Hematopoietic multipotent progenitor cell treated with erythropoietin and hydrocortisone succinate and interleukin-3 and kit ligand, for 8 days (in vitro differentiated cells): ENCODE data around the gene MED13L.
"Not testable (repeated sequence)": the region's sequence is repeated elsewhere in the genome, so short reads cannot be mapped to it uniquely, and the experiment has no call there.

Source experiments
- DNase-seq: peaks from one replicate; pipeline ENCODE4 v3.0.0-alpha.2; 2015

Gene MED13L

DNA sequence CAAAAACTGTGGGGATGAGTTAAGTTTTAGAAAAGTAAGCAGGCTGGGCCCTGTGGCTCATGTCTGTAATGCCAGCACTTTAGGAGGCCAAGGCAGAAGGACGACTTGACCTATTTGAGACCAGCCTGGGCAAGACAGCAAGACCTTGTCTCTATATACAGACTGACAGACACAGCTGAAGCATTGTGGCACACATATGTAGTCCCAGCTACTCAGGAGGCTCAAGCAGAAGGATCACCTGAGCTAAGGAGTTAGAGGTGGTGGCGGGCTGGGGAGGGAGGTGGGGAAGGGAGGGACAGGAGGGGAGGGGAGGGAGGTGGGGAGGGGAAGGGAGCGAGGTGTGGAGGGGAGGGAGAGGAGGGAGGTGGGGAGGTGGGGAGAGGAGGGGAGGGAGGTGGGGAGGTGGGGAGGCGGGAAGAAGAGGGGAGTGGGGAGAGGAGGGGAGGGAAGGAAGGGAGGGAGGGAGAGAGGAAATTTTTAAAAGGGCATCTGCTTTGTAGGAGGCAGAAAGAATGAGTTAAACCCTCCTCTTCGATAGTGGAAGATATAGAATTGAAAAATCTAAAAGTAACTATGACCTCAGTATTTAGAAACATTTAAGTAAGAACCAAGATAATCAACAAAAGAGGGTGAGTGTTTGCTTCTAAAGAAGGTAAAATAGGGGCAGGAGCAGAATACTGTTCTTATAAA lies 30.9 kb downstream of the MED13L start:
- DNase-seq: no peak

DNA sequence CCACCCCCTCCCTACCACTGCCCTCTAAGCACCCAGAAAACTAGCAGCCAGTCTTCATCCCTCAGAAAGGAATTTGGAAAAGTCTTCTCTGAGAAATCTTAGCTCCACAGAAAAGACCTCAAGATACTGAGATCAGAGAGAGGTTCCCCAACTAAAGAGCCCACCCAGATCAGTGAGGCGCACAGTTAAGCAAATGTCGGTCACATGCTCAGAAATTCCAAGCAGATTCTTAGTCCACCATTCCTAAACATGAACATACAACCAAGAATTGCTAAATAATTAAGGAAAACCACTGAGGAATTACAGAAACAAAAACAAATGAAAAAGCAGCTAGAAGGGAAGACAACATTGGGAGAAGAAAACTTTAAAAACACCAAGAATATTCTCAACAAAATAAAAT lies 32.3 kb downstream of the MED13L start:
- no peak for DNase-seq

DNA sequence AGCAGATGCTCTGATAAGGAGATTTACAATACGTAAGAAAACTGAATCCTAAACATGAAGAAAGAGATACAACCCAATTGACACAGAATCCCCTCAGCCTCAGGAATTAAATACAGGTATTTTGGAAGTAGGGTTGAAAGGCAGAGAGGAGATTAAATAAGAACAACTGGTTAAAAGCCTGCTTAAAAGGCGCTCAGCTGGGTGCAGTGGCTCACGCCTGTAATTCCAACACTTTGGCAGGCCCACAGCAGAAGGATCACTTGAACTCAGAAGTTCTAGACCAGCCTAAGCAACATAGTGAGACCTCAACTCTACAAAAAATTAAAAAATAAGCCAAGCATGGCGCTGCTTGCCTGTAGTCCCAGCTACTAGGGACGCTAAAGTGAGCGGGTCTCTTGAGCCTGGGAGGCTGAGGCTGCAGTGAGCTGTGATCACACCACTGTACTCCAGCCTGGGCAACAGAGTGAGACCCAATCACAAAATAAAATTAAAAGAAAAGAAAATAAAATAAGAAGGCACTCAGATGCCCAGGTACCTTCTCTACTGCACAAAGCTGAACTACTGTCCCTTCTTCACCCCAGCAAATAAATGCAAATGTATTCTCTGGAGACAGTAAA lies 32.9 kb downstream of the MED13L start:
- no peak for DNase-seq

DNA sequence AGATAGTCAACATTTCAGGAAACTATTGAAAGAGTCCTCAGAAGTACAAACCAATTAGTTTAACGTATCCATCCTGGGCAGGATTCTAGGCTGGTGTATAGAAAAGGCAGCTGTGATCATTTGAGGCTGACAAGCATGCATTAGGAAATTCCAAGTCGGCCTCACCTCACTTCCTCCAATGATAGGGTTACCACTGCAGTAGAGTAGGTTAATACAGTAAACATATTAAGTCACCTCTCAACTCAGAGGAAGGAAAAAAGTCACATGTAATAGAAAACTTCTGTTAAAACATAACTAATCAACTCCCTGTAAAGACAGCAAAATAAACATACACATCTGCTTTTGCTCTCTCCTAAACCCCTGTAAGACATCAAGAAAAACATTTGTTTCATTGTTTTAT lies 33.5 kb downstream of the MED13L start:
- no peak for DNase-seq

DNA sequence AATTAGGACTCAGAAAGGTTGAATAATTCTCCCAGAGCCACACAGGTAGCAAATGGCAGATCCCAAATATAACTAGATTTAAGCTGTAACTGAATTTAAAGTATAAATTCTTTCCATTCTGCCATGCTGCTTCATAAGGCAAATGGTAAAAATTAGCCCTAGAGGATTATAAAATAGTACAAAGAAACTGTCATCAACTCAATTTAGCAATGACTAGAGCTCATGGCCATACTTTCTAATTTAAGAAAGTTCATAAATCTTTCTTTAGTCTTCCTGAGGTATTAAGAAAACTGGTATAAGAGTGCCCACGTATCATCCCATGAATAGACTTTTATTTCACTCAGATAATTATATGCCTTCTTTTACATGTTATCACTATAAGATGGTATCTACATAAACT lies 34.8 kb downstream of the MED13L start:
- no peak for DNase-seq

DNA sequence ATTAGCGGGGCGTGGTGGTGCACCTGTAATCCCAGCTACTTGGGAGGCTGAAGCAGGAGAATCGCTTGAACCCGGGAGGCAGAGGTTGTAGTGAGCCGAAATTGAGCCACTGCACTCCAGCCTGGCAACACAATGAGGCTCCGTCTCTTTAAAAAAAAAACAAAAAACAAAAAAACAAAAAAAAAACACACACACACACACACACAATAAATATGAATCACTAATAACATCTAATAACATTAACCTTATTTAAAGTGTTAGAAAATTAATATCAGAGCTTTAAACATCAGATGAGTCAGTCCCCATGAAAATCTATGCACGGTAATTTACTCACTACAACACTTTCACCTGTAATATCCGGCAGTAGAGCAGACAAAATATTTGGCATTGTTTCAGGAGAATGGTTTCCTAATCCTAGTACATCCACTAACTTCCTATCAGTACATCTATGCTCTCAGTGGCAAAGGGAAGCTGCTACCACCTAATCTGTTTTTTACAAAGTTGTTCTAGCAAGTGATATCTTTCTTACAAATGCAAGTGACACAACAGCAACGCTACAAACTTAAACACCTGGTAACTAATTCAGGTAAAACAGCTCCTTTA lies 36.2 kb downstream of the MED13L start:
- no peak for DNase-seq

DNA sequence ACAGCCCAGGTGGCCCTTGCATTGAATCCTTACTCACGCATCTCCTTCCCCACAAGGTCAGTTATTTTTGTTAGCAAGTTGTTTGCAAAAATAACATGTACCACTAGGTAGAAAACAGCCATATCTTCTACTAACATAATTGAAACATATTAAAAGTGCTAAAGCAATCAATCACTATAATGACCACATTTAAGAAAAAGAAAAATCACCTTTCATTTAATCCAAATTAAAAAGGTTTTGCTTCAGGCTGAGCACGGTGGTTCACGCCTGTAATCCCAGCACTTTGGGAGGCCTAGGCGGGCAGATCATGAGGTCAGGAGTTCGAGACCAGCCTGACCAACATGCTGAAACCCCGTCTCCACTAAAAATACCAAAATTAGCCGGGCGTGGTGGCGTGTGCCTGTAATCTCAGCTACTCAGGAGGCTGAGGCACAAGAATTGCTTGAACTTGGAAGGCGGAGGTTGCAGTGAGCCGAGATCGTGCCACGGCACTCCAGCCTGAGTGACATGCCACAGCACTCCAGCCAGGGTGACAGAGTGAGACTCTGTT lies 38.8 kb downstream of the MED13L start:
- DNase-seq: not testable (repeated sequence)

DNA sequence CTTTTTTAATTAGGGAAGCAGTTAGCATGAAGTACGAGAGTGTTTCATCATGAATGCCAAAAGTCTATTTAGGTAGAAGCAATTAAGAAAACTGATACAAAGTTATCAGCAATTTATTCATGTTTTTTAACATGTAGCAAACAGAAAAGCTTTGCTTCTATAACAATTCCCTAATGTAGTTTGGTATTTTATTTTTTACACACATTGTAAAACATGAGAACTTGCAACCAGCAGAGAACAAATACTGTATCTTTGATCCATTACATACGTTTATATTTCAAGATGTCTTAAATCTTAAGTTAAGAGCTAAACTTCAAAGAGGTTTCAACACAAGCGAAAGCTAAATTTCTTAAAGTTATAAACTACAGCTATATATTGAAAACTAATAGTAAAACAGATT lies 39.3 kb downstream of the MED13L start:
- DNase-seq: no peak

DNA sequence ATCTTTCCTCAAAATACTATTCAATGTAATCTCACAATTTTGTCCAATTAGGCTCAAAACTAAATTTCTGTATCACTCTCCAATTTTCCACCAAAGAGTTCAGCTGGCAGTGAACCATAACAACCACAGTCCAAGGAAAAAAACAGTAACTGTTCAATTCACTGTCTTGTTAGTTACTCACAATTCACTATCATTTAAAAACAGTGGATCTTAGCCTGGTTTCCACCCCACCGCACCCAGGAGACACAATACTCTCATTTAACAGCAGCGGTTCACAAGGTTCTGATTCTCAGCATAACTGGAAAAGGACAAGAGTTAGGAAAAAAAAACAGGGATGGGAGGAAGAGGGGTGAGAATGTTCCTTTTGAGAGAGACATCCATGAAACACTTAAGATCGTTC lies 40.5 kb downstream of the MED13L start:
- peak; percentile 49 for DNase-seq

DNA sequence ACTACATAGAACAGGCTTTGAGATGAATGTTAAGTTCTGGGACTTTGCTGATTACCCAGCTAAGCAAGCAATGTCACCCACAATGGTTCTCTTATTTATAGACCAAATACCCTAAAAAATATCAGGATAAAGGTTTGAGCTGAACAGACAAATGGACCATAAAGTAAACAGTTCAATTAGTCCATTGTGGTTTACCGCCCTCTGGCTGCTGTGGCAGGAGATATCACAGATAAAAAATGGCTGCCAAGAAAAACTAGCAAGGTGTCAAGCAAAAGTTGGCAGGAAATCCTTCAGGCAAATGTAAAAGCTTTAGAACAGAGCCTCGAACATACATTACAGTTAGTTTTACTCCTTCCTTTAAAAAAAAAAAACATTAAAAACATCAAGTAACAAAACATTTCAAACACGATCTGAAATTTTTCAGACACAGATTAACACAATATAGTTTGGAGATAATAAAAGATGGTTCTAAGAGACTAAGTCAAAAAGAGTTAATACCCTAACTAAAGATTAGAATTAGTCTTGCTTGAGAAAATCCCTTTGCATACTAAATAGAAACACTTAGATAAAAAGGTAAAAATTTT lies 41.3 kb downstream of the MED13L start:
- peak; percentile 89 for DNase-seq

DNA sequence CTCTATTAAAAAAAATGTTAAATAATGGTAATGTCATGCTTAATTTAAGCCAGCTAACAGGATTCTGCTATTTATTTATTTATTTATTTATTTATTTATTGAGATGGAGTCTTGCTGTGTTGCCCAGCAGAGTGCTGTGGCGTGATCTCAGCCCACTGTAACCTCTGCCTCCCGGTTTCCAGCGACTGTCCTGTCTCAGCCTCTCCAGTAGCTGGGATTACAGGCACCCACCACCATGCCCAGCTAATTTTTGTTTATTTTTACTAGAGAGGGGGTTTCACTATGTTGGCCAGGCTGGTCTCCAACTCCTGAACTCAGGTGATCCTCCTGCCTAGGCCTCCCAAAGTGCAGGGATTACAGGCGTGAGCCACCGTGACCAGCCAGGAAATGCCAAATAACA lies 43.3 kb downstream of the MED13L start:
- not testable (repeated sequence) for DNase-seq

DNA sequence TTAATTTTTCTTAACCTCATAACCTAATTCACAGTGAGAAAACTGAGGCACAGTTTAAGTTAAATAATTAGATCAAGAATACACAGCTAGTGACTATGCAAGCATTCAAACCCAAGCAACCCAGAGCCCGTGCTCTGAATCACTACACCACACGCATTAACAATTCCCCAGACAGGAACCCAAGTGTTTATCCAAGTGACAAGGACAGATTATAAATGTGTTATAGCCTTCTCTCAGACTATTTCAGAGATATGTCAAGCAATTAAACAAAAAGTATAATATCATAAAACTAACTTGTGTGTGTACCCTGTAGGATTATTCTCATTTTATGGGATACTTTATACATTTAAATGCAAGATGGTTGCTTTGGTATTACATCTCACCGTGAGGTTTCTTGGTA lies 43.8 kb downstream of the MED13L start:
- DNase-seq: no peak

DNA sequence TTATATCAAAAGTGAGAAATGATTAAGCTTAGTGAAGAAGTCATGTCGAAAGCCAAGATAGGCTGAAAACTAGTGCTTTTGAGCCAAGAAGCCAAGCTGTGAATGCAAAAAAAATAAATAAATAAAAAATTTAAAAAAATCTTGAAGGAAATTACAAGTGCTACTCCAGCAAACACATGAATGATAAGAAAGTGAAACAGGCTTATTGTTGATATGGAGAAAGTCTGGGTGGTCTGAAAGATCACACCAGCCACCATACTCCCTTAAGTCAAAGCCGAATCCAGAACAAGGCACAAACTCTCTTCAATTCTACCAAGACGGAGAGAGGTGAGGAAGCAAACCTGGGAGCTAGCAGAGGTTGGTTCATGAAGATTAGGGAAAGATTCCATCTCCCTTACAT lies 49.7 kb downstream of the MED13L start:
- no peak for DNase-seq

DNA sequence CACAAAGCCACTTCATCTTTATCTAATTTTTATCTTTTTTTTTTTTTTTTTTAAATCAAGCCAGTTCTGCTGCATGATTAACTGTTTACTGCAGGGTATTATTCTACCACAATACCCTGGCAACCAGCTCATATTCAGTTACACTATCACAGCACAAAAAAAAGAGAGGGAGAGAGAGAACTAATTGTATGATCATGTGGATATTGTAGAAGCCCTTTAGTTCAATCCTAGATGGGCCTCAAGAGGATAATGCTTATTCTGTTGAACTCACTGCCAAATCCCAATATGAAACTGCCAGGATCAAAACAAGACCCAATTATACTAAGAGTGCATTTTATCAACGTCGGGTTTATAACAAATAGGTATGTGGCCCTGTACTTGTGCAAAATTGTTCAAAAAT lies 51.5 kb downstream of the MED13L start:
- no peak for DNase-seq

DNA sequence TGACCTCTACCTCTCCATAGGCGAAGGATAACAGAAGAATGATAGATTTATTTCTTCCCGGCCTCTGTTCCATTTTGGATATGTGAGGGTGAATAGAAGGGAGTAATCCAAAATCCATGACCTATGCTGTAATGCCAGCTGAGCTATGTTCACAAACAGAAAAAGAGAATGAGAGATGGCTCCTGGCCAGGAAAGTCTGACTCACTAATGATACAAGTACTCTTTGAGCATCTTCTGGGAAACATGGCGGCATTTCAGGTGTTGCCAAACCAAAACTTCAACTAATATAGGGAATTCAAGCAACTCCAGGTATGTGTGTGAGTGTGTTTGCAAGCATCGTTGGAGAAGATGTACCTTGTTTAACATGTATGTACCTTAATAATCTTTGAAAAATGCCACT lies 55.1 kb downstream of the MED13L start:
- DNase-seq: peak; percentile 83

DNA sequence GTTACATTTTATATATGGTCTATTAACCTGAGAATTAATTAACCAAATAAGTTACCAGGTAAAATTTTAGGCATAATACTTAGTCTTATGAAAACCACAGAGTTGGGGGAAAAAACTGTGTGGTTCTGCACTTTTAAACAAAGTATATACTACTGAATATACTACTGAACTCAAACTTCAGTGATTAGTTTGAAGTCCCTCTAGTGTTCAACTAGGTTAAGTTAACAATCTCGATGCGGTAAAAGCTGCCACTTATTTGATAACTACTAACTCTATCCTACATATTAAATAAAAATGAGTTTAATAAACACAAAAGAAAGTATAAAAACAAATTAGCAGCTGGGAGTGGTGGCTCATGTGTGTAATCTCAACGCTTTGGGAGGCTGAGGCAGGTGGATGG lies 56.7 kb downstream of the MED13L start:
- no peak for DNase-seq

DNA sequence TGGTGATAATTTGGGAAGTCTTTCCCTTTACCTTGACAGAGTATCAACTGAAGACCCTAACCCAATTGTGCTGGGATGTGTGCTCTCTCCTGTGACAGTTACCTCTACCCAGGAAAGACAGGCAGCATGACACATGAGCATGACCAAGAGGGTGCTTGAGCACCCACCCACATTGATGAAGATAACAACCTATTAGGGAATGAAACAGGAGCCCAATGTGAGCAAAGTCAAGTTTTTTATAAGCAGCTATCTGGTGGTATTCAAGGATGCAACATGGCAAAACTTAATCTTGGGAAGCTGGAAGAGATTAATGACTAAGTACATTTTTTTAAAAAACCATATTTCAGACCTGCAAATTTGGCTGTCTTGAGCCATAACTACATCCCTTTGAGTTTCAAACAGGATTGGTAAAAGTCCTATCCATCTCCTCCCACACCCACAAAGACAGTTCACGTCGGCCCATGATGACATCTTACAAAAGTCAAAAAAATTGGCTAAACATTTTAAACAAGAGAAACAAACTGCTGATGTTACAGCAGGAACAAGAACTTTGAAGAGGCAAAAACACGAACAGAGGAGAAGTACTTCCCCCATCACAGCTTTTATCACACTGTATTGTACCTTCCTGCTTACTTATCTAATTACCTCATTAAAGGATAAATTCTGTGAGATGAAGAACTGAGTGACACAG lies 60.3 kb downstream of the MED13L start:
- no peak for DNase-seq

DNA sequence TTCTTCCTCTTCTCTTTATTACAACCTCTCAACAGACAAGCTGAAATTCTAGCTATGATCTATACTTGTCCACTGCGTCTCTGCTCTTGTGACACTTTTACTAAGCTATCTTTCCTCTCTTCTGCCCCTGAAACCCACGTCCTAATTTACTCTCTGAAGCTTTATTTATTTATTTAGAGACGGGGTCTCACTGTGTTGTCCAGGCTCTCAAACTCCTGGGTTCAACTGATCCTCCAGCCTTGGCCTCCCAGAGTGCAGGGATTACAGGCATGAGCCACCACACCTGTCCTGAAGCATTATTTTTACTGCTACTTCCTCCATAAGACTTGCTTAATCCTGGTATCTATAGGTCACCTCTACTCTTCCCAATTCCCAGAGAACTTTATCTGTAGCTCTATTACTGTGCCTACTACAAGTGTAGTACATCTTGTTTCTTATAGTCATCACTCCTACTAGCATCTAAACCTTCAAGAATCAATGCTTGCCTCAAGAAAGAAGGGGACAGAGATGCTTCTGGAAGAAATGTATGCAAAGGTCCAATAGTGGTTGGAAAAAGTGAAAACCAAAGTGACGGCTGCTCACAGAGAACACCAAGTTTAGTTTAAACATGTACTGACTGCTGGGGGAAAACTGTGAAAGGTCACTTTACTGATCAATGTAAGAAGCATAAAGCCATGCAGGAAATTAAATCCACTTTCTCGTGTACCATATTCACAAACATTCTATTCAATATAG lies 61.3 kb downstream of the MED13L start:
- DNase-seq: no peak

DNA sequence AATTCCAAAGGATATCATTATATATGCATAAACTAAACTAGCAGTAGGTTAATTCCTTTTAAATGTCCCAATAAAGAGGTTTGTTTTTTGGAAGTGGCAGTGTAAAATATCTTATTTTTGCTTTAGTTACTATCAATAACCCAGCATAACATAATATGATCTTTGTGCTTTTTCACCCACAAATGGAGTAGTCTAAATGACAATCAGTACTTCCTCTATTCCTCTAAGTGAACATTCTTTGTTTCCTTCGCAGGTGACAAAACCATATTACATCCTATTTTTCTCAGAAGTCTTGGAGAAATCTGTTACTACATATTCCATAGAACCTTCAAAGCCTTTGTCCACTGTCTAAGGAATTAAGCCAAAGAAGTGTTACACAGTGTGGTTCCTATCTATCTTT lies 62.5 kb downstream of the MED13L start:
- no peak for DNase-seq

DNA sequence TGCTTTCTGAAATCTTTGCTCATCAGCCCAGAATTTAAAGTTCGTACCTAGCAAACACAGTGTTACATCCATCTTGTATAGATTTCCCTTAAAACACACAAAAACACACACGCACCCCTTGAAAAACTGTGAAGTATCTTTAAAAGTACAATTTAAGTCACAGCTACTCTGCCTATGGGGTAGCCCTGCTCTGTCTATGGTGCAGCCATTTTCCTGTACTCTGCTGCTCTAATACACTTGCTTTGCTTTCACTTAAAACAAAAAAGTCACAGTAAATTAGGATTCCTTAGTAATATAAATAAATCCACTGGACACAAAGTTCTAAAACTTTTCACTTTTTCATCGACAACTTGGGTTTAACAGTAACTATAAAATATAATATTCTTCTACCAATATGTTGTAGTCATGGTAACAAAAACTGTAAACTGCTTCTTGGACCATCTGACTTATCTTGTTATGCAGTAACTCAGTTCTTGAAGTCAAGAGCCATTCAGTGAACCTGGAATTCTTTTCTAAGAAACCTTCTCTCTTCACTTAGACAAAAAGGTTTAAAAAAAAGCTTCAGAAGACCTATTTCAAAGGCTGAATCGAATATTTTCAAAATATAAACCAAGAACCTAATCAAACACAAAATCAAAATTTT lies 63.5 kb downstream of the MED13L start:
- DNase-seq: peak; percentile 47

DNA sequence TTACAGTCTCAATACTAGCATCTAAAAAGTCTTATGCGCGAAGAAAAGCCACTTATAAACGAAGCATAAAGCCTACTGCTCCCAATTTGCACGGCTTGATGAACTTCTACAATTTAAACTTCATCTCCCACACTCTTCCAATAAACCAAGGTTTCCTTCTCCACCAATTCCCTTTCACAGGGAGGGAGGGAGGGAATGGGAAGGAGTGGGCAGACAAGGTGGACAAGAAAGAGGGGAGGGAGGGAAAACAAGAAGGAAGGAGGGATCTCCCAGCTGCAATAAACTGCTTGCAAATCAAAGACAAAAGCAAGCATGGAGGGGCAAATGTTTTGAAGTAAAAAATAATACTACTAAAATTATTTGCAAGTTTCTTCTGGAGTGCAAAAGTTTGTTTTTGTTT lies 64.5 kb downstream of the MED13L start:
- DNase-seq: no peak

DNA sequence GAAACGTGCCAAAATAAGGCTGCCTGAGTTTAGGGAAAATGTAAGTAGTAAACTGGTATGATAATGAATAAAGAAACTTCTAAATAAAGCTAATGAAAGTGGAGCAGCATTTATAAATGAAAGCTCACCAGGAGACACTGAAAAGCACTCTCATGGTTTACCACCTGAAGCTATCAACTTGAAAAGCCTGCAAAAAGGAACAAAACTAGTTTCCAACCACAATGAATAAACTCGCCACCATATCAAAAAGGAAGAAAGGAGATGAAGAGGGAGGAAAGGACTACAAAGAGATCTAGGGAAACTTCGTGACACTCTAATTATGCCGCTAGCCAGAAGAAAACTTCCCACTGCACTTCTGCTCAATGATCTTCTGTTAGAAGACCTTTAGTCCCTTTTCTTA lies 66.7 kb downstream of the MED13L start:
- no peak for DNase-seq
